ENCODE results near the gene KLK10.

- no peak for TF ChIP-seq CTCF (IDR thresholded peaks at IDR 0.05)
- TF ChIP-seq POLR2AphosphoS5 (IDR thresholded peaks at IDR 0.05): no peak
- TF ChIP-seq POLR2A (IDR thresholded peaks at IDR 0.05): no peak
Observed at GRCh38 chr19:51023946-51024345, 4.4 kb upstream of the KLK10 start.
